Liver (tissue), 9 donors: ENCODE results near the gene FAH. TPM values are rescaled to one million over a fixed set of nuclear protein-coding genes. Genes with fewer than 3 reads are reported as not detected.

ENCODE experiments used
- DNase-seq: peaks from one replicate; pipeline ENCODE4 v3.0.0-alpha.2; 2017; ENCODE audit warnings: low spot score
- H3K27ac ChIP-seq, 2 donors: one replicate each; pipeline ENCODE4 v1.7.0; 2013; ENCODE audit warnings: inconsistent platforms in 2 of 2, low read length in 2 of 2, control low read depth in 1 of 2, low read depth in 1 of 2, mild to moderate bottlenecking in 1 of 2
- H3K27me3 ChIP-seq, 4 donors: one replicate each; pipeline versions ENCODE4 v1.6.1 to v1.7.0; 2013; ENCODE audit warnings: low read length in 3 of 4, inconsistent platforms in 1 of 4, mild to moderate bottlenecking in 1 of 4, moderate library complexity in 1 of 4; ENCODE audit not compliant: control insufficient read depth in 4 of 4, insufficient read depth in 4 of 4
- H3K36me3 ChIP-seq, 4 donors: one replicate each; pipeline versions ENCODE4 v1.6.1 to v1.7.0; 2013; ENCODE audit warnings: low read length in 3 of 4, mild to moderate bottlenecking in 3 of 4, low read depth in 1 of 4, moderate library complexity in 1 of 4; ENCODE audit not compliant: control insufficient read depth in 4 of 4, insufficient read depth in 3 of 4
- H3K4me1 ChIP-seq, 4 donors: one replicate each; pipeline versions ENCODE4 v1.6.1 to v1.7.0; 2013; ENCODE audit warnings: low read length in 3 of 4, mild to moderate bottlenecking in 3 of 4, moderate library complexity in 1 of 4; ENCODE audit not compliant: control insufficient read depth in 4 of 4, insufficient read depth in 4 of 4
- H3K4me3 ChIP-seq, 3 donors: one replicate each; pipeline versions ENCODE4 v1.6.1 to v1.7.0; 2013; ENCODE audit warnings: low read length in 3 of 3, control low read depth in 1 of 3, low read depth in 1 of 3, mild to moderate bottlenecking in 1 of 3
- H3K9ac ChIP-seq, 2 donors: one replicate each; pipeline ENCODE4 v1.7.0; 2013; ENCODE audit warnings: low read length in 2 of 2, mild to moderate bottlenecking in 2 of 2, moderate library complexity in 2 of 2, control low read depth in 1 of 2, low read depth in 1 of 2
- H3K9me3 ChIP-seq, 4 donors: one replicate each; pipeline versions ENCODE4 v1.6.1 to v1.7.0; 2013; ENCODE audit warnings: low read length in 3 of 4; ENCODE audit not compliant: control insufficient read depth in 4 of 4
- EGR1 ChIP-seq, 2 donors: IDR thresholded peaks; 2 replicates each; pipeline ENCODE4 v1.6.1; 2016 to 2018; ENCODE audit warnings: antibody characterized with exemption in 2 of 2, low read depth in 2 of 2
- FOXA1 ChIP-seq: IDR thresholded peaks from 2 replicates; pipeline ENCODE4 v1.6.1; 2016; ENCODE audit warnings: antibody characterized with exemption
- FOXA2 ChIP-seq: IDR thresholded peaks from 2 replicates; pipeline ENCODE4 v1.6.1; 2016; ENCODE audit warnings: antibody characterized with exemption
- GABPA ChIP-seq, 2 donors: IDR thresholded peaks in 1 of 2; conservative IDR thresholded peaks in 1 of 2; 2 replicates each; pipeline ENCODE4 v1.6.1; 2016; ENCODE audit warnings: antibody characterized with exemption in 2 of 2, mild to moderate bottlenecking in 1 of 2, moderate library complexity in 1 of 2
- HNF4A ChIP-seq, 2 donors: conservative IDR thresholded peaks; 2 replicates each; pipeline ENCODE4 v1.6.1; 2016; ENCODE audit warnings: antibody characterized with exemption in 2 of 2, mild to moderate bottlenecking in 2 of 2
- HNF4G ChIP-seq: IDR thresholded peaks from 2 replicates; pipeline ENCODE4 v1.6.1; 2016; ENCODE audit warnings: antibody characterized with exemption
- JUND ChIP-seq, 2 donors: IDR thresholded peaks; 2 replicates each; pipeline ENCODE4 v1.6.1; 2016; ENCODE audit warnings: antibody characterized with exemption in 2 of 2
- NR2F2 ChIP-seq: IDR thresholded peaks from 2 replicates; pipeline ENCODE4 v1.6.1; 2016; ENCODE audit warnings: antibody characterized with exemption
- REST ChIP-seq: IDR thresholded peaks from 2 replicates; pipeline ENCODE4 v1.6.1; 2016; ENCODE audit warnings: antibody characterized with exemption, mild to moderate bottlenecking
- SP1 ChIP-seq: IDR thresholded peaks from 2 replicates; pipeline ENCODE4 v1.6.1; 2018; ENCODE audit warnings: antibody characterized with exemption, mild to moderate bottlenecking
- TAF1 ChIP-seq: conservative IDR thresholded peaks from 2 replicates; pipeline ENCODE4 v1.6.1; 2016; ENCODE audit warnings: antibody characterized with exemption, mild to moderate bottlenecking
- YY1 ChIP-seq: IDR thresholded peaks from 2 replicates; pipeline ENCODE4 v1.6.1; 2016; ENCODE audit warnings: antibody characterized with exemption, mild to moderate bottlenecking
- ZBTB33 ChIP-seq: IDR thresholded peaks from 2 replicates; pipeline ENCODE4 v1.6.1; 2016; ENCODE audit warnings: antibody characterized with exemption
- WGBS: extraction: QIAGEN DNeasy Blood & Tissue Kit; methylation state at CpG from one replicate; pipeline ENCODE4 v1.1.7; 2013; 5-methylcytosine and 5-hydroxymethylcytosine counted together
- polyA plus RNA-seq, 2 donors: library from polyadenylated mRNA; stranded (reverse) in 1 of 2; unstranded in 1 of 2; fragments of 200-250 nt in 1 of 2; fragments of >200 nt in 1 of 2; fragmentation: Nextera tagmentation in 1 of 2; extraction: Ambion mirVana in 1 of 2; gene quantifications; one replicate each; pipeline versions ENCODE4 v1.2.1 to v1.2.3, GENCODE V29; 2013 to 2015
- total RNA-seq, 2 donors: library from RNA; depleted of rRNA; stranded (reverse); fragments of >200 nt; gene quantifications; one replicate each; pipeline ENCODE4 v1.2.3, GENCODE V29; 2014
- TF ChIP-seq, protein P1 (sequence below): IDR thresholded peaks from 2 replicates; pipeline ENCODE4 v1.6.1; 2016; ENCODE audit warnings: antibody characterized with exemption
- TF ChIP-seq, protein P2 (sequence below): IDR thresholded peaks from 2 replicates; pipeline ENCODE4 v1.6.1; 2016; ENCODE audit warnings: antibody characterized with exemption
- donor health status: healthy.
- donor health status: healthy.
- donor health status: healthy.
- donor health status: healthy.
- donor health status: healthy.

The FAH gene
- total and polyA plus RNA-seq, 4 donors, result 42.1 to 226 (median 186) TPM

DNA sequence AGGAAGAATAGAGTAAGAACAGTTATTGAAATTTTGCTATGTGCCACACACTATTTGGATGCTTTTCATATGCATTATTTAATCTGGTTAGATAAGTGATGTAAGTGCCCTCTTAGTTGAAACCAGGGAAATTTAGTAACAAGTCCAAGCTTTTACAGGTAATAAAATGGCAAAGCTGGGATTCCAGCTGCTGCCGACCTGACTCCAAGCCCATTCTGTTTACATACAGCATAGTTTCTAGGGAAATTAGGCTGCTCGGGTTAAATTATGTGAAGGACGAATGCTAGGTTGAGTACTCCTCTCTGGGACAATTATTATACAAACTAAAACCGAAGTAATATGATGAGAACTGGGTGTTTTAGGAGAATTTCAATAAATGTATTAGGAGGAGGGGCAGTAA, 38.7 kb upstream of the FAH start:
- Histone ChIP-seq H3K9ac (no peak overlapping the region), H3K27ac (no peak overlapping the region), H3K4me3 (no peak overlapping the region), H3K9me3 (no peaks in the 10 kb centered on the region), H3K4me1 (peaks cover 0 to 16% (median 4%) of the 10 kb centered on the region in 4 donors), H3K27me3 (no peaks in the 10 kb centered on the region), H3K36me3 (no peaks in the 10 kb centered on the region)
- no peak for DNase-seq
- no peak for TF ChIP-seq HNF4A (conservative IDR thresholded peaks at IDR 0.05)
- TF ChIP-seq FOXA2, result no peak
- TF ChIP-seq SP1, result no peak
- TF ChIP-seq EGR1 (IDR thresholded peaks at IDR 0.05; ENCODE audit: low read depth in 2 of 2), result no peak
- TF ChIP-seq, protein P1, sequence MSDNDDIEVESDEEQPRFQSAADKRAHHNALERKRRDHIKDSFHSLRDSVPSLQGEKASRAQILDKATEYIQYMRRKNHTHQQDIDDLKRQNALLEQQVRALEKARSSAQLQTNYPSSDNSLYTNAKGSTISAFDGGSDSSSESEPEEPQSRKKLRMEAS, result no peak
- TF ChIP-seq FOXA1, result no peak
- TF ChIP-seq, protein P2, sequence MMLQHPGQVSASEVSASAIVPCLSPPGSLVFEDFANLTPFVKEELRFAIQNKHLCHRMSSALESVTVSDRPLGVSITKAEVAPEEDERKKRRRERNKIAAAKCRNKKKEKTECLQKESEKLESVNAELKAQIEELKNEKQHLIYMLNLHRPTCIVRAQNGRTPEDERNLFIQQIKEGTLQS, result no peak
- TF ChIP-seq GABPA (IDR thresholded peaks at IDR 0.05 in 1 of 2, conservative IDR thresholded peaks at IDR 0.05 in 1 of 2), result no peak
- TF ChIP-seq TAF1, result no peak
- TF ChIP-seq ZBTB33, result no peak
- no peak for TF ChIP-seq YY1
- TF ChIP-seq NR2F2, result no peak
- TF ChIP-seq REST, result no peak
- no peak for TF ChIP-seq JUND (IDR thresholded peaks at IDR 0.05)
- WGBS, result 43% methylated on average over 4 of the region's 4 CpGs

- TF ChIP-seq ZBTB33 (no peak), HNF4G (no peak), EGR1 (IDR thresholded peaks at IDR 0.05; ENCODE audit: low read depth in 2 of 2) (no peak), YY1 (no peak), NR2F2 (no peak)
- H3K9ac ChIP-seq, result no peak overlapping the region
Observed at GRCh38 chr15:80115021-80115420, 37.8 kb upstream of the FAH start.

More at GRCh38 chr15:80115021-80115420, 37.8 kb upstream of the FAH start:
- H3K4me3 ChIP-seq, result no peak overlapping the region
- H3K9me3 ChIP-seq, result no peaks in the 10 kb centered on the region
- H3K27ac ChIP-seq, result no peak overlapping the region
- no peaks in the 10 kb centered on the region for H3K27me3 ChIP-seq
- WGBS, result 83% methylated on average over 1 of the region's 1 CpG
- H3K4me1 ChIP-seq, result peaks cover 0 to 16% (median 4%) of the 10 kb centered on the region in 4 donors
- H3K36me3 ChIP-seq, result no peaks in the 10 kb centered on the region
- no peak for DNase-seq
